WTC11 (cell line): ENCODE data around the gene POLR2M. TPM values are rescaled to one million over a fixed set of nuclear protein-coding genes. Genes with fewer than 3 reads are reported as not detected.

Experiments used
- ATAC-seq: fragments of 200-7000 bp; cut with Tn5 transposase; 2 replicates; pipeline ENCODE4 v1.10.0; 2021; ENCODE audit warnings: mild to moderate bottlenecking, moderate library complexity
- CTCF ChIA-PET: fragments of 300-600 bp; sonication (Branson Sonifier 250); formaldehyde crosslinking; loops from one replicate; lab custom pipeline; 2021; ENCODE audit warnings: antibody characterized with exemption; lab: Charles Lee
- POLR2A ChIA-PET: fragments of 350-600 bp; sonication (Branson Sonifier 250); formaldehyde crosslinking; loops from one replicate; lab custom pipeline; 2021; ENCODE audit warnings: antibody characterized with exemption; lab: Charles Lee
- DNase-seq: peaks from one replicate; pipeline ENCODE4 v3.0.0; 2021; ENCODE audit warnings: low spot score
- H3K27ac Mint-ChIP-seq: 2 replicates; pipeline ENCODE4 v1.8.0; 2021; ENCODE audit warnings: mixed read lengths
- H3K27me3 Mint-ChIP-seq: 2 replicates; pipeline ENCODE4 v1.8.0; 2021; ENCODE audit warnings: low read depth, mild to moderate bottlenecking, moderate library complexity, mixed read lengths
- H3K36me3 Mint-ChIP-seq: 2 replicates; pipeline ENCODE4 v1.8.0; 2021; ENCODE audit warnings: mixed read lengths
- H3K4me1 Mint-ChIP-seq: 2 replicates; pipeline ENCODE4 v1.8.0; 2022; ENCODE audit warnings: mixed read lengths
- H3K4me3 Mint-ChIP-seq: 2 replicates; pipeline ENCODE4 v1.8.0; 2021; ENCODE audit warnings: mild to moderate bottlenecking, moderate library complexity, mixed read lengths
- H3K9me3 Mint-ChIP-seq: 2 replicates; pipeline ENCODE4 v1.8.0; 2021; ENCODE audit warnings: mixed read lengths
- GTF2I ChIP-seq: fragments of 250-450 bp; sonication (Bioruptor Pico); conservative IDR thresholded peaks from 2 replicates; pipeline ENCODE4 v1.4.0; 2021; ENCODE audit warnings: mild to moderate bottlenecking
- IRF2 ChIP-seq: sonication (generic); formaldehyde crosslinking; IDR thresholded peaks from 2 replicates; pipeline ENCODE4 v1.8.0; 2022; ENCODE audit warnings: low read depth, missing genetic modification reagents, borderline replicate concordance
- JUN ChIP-seq: sonication (generic); formaldehyde crosslinking; IDR thresholded peaks from 2 replicates; pipeline ENCODE4 v1.8.0; 2023; ENCODE audit warnings: mild to moderate bottlenecking, missing genetic modification reagents
- NFATC4 ChIP-seq: fragments of 250-450 bp; sonication (Bioruptor Pico); IDR thresholded peaks from 2 replicates; pipeline ENCODE4 v1.9.0; 2021; ENCODE audit warnings: mild to moderate bottlenecking
- NR2C2 ChIP-seq: sonication (generic); formaldehyde crosslinking; IDR thresholded peaks from 2 replicates; pipeline ENCODE4 v1.8.0; 2022; ENCODE audit warnings: mild to moderate bottlenecking, missing genetic modification reagents
- NR3C1 ChIP-seq: sonication (generic); formaldehyde crosslinking; conservative IDR thresholded peaks from 2 replicates; pipeline ENCODE4 v1.8.1; 2023; ENCODE audit warnings: low read depth, mild to moderate bottlenecking, missing genetic modification reagents
- RORB ChIP-seq: fragments of 250-450 bp; sonication (Bioruptor Pico); IDR thresholded peaks from 2 replicates; pipeline ENCODE4 v1.9.0; 2021; ENCODE audit warnings: mild to moderate bottlenecking
- SP1 ChIP-seq: sonication (generic); formaldehyde crosslinking; conservative IDR thresholded peaks from 2 replicates; pipeline ENCODE4 v1.8.1; 2022; ENCODE audit warnings: missing genetic modification reagents
- TEAD1 ChIP-seq: sonication (generic); formaldehyde crosslinking; IDR thresholded peaks from 2 replicates; pipeline ENCODE4 v1.8.0; 2022; ENCODE audit warnings: mild to moderate bottlenecking, missing genetic modification reagents
- ZBTB21 ChIP-seq: sonication (generic); formaldehyde crosslinking; IDR thresholded peaks from 2 replicates; pipeline ENCODE4 v1.8.1; 2023; ENCODE audit warnings: mild to moderate bottlenecking, missing genetic modification reagents, borderline replicate concordance
- ZNF396 ChIP-seq: fragments of 250-450 bp; sonication (Bioruptor Pico); IDR thresholded peaks from 2 replicates; pipeline ENCODE4 v1.8.0; 2021; ENCODE audit warnings: mild to moderate bottlenecking, moderate library complexity, borderline replicate concordance
- total RNA-seq: library from RNA; stranded (reverse); gene quantifications from 3 replicates; pipeline ENCODE4 v1.2.3, GENCODE V29; 2021
- TF ChIP-seq, protein P1 (sequence below): sonication (generic); formaldehyde crosslinking; IDR thresholded peaks from 2 replicates; pipeline ENCODE4 v1.8.1; 2023; ENCODE audit warnings: mild to moderate bottlenecking, missing genetic modification reagents
- TF ChIP-seq, protein P2 (sequence below): fragments of 250-450 bp; sonication (Bioruptor Pico); IDR thresholded peaks from 2 replicates; pipeline ENCODE4 v1.9.0; 2021; ENCODE audit warnings: mild to moderate bottlenecking
- TF ChIP-seq, protein P3 (sequence below): fragments of 200-600 bp; IDR thresholded peaks from 2 replicates; pipeline ENCODE4 v1.8.0; 2022; ENCODE audit warnings: antibody characterized with exemption
- TF ChIP-seq, protein P4 (sequence below): sonication (generic); formaldehyde crosslinking; IDR thresholded peaks from 2 replicates; pipeline ENCODE4 v1.8.0; 2022; ENCODE audit warnings: mild to moderate bottlenecking, missing genetic modification reagents
- TF ChIP-seq, protein P5 (sequence below): fragments of 250-450 bp; sonication (Bioruptor Pico); IDR thresholded peaks from 2 replicates; pipeline ENCODE4 v2.1.2; 2022; ENCODE audit warnings: mild to moderate bottlenecking, moderate library complexity
- TF ChIP-seq, protein P6 (sequence below): sonication (generic); formaldehyde crosslinking; conservative IDR thresholded peaks from 2 replicates; pipeline ENCODE4 v1.8.1; 2023; ENCODE audit warnings: mild to moderate bottlenecking, low read depth, missing genetic modification reagents, moderate library complexity
- TF ChIP-seq, protein P7 (sequence below): fragments of 250-450 bp; sonication (Bioruptor Pico); IDR thresholded peaks from 2 replicates; pipeline ENCODE4 v1.9.0; 2021; ENCODE audit warnings: mild to moderate bottlenecking
- TF ChIP-seq, protein P8 (sequence below): fragments of 250-450 bp; sonication (Bioruptor Pico); conservative IDR thresholded peaks from 2 replicates; pipeline ENCODE4 v1.9.0; 2021; ENCODE audit warnings: mild to moderate bottlenecking

POLR2M gene
- total RNA-seq, 1 experiment from 2014 or later = 84.4 TPM

DNA sequence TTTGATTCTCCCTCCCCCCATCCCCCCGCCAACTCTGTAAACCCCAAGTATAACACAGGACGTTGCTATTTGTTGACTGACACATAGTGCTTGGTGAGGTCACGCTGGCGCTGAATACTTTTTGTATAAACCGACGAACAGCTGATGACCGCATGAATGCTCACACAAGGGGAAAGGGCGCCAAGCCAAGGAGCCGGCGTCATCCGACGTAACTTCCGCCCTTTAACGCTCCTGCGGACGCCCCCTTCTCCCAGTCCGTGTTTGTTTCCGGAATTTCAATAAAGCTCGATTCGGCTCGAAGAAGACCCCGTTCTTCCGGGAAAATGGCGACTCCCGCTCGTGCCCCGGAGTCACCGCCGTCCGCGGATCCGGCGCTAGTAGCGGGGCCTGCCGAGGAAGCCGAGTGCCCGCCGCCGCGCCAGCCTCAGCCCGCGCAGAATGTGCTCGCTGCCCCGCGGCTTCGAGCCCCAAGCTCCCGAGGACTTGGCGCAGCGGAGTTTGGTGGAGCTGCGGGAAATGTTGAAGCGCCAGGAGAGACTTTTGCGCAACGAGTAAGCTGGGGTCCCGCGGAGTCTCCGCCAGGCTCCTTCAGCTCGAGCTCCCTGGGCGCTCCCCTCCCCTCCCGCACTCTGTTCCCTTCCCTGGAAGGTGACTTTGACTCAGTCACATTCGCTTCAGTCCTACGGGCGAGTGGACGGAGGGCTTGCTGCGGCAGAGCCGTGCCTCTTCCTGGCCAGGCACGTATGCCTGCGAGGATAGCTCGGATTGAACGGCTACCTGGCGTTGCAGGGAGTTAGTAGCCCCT is at the start of gene POLR2M (continued):
- TF ChIP-seq, protein P1, sequence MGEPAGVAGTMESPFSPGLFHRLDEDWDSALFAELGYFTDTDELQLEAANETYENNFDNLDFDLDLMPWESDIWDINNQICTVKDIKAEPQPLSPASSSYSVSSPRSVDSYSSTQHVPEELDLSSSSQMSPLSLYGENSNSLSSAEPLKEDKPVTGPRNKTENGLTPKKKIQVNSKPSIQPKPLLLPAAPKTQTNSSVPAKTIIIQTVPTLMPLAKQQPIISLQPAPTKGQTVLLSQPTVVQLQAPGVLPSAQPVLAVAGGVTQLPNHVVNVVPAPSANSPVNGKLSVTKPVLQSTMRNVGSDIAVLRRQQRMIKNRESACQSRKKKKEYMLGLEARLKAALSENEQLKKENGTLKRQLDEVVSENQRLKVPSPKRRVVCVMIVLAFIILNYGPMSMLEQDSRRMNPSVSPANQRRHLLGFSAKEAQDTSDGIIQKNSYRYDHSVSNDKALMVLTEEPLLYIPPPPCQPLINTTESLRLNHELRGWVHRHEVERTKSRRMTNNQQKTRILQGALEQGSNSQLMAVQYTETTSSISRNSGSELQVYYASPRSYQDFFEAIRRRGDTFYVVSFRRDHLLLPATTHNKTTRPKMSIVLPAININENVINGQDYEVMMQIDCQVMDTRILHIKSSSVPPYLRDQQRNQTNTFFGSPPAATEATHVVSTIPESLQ (CRISPR knock-in tag) = no peak
- TF ChIP-seq, protein P2, sequence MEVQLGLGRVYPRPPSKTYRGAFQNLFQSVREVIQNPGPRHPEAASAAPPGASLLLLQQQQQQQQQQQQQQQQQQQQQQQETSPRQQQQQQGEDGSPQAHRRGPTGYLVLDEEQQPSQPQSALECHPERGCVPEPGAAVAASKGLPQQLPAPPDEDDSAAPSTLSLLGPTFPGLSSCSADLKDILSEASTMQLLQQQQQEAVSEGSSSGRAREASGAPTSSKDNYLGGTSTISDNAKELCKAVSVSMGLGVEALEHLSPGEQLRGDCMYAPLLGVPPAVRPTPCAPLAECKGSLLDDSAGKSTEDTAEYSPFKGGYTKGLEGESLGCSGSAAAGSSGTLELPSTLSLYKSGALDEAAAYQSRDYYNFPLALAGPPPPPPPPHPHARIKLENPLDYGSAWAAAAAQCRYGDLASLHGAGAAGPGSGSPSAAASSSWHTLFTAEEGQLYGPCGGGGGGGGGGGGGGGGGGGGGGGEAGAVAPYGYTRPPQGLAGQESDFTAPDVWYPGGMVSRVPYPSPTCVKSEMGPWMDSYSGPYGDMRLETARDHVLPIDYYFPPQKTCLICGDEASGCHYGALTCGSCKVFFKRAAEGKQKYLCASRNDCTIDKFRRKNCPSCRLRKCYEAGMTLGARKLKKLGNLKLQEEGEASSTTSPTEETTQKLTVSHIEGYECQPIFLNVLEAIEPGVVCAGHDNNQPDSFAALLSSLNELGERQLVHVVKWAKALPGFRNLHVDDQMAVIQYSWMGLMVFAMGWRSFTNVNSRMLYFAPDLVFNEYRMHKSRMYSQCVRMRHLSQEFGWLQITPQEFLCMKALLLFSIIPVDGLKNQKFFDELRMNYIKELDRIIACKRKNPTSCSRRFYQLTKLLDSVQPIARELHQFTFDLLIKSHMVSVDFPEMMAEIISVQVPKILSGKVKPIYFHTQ (CRISPR knock-in tag) = no peak
- TF ChIP-seq, protein P3, sequence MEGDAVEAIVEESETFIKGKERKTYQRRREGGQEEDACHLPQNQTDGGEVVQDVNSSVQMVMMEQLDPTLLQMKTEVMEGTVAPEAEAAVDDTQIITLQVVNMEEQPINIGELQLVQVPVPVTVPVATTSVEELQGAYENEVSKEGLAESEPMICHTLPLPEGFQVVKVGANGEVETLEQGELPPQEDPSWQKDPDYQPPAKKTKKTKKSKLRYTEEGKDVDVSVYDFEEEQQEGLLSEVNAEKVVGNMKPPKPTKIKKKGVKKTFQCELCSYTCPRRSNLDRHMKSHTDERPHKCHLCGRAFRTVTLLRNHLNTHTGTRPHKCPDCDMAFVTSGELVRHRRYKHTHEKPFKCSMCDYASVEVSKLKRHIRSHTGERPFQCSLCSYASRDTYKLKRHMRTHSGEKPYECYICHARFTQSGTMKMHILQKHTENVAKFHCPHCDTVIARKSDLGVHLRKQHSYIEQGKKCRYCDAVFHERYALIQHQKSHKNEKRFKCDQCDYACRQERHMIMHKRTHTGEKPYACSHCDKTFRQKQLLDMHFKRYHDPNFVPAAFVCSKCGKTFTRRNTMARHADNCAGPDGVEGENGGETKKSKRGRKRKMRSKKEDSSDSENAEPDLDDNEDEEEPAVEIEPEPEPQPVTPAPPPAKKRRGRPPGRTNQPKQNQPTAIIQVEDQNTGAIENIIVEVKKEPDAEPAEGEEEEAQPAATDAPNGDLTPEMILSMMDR = no peak
- TF ChIP-seq GTF2I (no peak), ZBTB21 (CRISPR knock-in tag) (peak; percentile 67; the same call in 1 of the 2 replicates), TEAD1 (CRISPR knock-in tag) (peak; percentile 71), IRF2 (CRISPR knock-in tag) (no peak), ZNF396 (CRISPR knock-in tag) (no peak), NFATC4 (CRISPR knock-in tag) (no peak), SP1 (CRISPR knock-in tag) (peak; percentile 8; the same call in 1 of the 2 replicates)
- TF ChIP-seq, protein P4, sequence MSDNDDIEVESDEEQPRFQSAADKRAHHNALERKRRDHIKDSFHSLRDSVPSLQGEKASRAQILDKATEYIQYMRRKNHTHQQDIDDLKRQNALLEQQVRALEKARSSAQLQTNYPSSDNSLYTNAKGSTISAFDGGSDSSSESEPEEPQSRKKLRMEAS (CRISPR knock-in tag) = peak; percentile 95
- TF ChIP-seq, protein P5, sequence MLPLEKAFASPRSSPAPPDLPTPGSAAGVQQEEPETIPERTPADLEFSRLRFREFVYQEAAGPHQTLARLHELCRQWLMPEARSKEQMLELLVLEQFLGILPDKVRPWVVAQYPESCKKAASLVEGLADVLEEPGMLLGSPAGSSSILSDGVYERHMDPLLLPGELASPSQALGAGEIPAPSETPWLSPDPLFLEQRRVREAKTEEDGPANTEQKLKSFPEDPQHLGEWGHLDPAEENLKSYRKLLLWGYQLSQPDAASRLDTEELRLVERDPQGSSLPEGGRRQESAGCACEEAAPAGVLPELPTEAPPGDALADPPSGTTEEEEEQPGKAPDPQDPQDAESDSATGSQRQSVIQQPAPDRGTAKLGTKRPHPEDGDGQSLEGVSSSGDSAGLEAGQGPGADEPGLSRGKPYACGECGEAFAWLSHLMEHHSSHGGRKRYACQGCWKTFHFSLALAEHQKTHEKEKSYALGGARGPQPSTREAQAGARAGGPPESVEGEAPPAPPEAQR (CRISPR knock-in tag) = no peak
- TF ChIP-seq, protein P6, sequence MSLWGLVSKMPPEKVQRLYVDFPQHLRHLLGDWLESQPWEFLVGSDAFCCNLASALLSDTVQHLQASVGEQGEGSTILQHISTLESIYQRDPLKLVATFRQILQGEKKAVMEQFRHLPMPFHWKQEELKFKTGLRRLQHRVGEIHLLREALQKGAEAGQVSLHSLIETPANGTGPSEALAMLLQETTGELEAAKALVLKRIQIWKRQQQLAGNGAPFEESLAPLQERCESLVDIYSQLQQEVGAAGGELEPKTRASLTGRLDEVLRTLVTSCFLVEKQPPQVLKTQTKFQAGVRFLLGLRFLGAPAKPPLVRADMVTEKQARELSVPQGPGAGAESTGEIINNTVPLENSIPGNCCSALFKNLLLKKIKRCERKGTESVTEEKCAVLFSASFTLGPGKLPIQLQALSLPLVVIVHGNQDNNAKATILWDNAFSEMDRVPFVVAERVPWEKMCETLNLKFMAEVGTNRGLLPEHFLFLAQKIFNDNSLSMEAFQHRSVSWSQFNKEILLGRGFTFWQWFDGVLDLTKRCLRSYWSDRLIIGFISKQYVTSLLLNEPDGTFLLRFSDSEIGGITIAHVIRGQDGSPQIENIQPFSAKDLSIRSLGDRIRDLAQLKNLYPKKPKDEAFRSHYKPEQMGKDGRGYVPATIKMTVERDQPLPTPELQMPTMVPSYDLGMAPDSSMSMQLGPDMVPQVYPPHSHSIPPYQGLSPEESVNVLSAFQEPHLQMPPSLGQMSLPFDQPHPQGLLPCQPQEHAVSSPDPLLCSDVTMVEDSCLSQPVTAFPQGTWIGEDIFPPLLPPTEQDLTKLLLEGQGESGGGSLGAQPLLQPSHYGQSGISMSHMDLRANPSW (CRISPR knock-in tag) = no peak
- TF ChIP-seq, all 79 proteins: peak for 33

DNA sequence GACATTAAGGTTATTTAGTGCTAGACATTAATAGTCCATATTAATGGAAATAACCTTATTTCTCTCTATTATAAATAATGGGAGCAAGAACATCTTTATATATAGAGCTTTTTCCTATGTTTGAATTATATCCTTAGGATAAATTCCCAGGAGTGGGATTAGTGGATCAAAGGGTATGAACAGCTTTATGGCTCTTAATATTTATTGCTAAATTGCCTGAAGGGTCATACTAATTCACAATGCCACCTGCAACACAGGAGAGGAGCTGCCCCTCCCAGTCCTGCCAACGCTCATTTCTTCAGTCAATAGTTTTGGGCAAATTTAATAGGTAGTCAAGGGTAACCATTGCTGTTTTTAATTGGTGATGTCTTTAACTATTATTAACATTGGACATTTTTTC is 48.9 kb upstream of the POLR2M start:
- ChIA-PET CTCF (interaction anchor here (1.0 kb wide), 1 partner anchor 16 kb away, joined by 3 read pairs; no protein-coding TSS in a partner anchor), POLR2A (no interaction called here)
- no peaks in the 10 kb centered on the region for H3K9me3 Mint-ChIP-seq
- no peaks in the 10 kb centered on the region for H3K4me1 Mint-ChIP-seq
- no peak for ATAC-seq
- H3K36me3 Mint-ChIP-seq = no peaks in the 10 kb centered on the region
- no peak overlapping the region for H3K27ac Mint-ChIP-seq
- no peak overlapping the region for H3K4me3 Mint-ChIP-seq
- DNase-seq = no peak
- H3K27me3 Mint-ChIP-seq = no peaks in the 10 kb centered on the region; the same call in 1 of the 2 replicates
- TF ChIP-seq, protein P3 = no peak
- TF ChIP-seq, protein P7, sequence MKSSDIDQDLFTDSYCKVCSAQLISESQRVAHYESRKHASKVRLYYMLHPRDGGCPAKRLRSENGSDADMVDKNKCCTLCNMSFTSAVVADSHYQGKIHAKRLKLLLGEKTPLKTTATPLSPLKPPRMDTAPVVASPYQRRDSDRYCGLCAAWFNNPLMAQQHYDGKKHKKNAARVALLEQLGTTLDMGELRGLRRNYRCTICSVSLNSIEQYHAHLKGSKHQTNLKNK (CRISPR knock-in tag) = no peak
- TF ChIP-seq, protein P8, sequence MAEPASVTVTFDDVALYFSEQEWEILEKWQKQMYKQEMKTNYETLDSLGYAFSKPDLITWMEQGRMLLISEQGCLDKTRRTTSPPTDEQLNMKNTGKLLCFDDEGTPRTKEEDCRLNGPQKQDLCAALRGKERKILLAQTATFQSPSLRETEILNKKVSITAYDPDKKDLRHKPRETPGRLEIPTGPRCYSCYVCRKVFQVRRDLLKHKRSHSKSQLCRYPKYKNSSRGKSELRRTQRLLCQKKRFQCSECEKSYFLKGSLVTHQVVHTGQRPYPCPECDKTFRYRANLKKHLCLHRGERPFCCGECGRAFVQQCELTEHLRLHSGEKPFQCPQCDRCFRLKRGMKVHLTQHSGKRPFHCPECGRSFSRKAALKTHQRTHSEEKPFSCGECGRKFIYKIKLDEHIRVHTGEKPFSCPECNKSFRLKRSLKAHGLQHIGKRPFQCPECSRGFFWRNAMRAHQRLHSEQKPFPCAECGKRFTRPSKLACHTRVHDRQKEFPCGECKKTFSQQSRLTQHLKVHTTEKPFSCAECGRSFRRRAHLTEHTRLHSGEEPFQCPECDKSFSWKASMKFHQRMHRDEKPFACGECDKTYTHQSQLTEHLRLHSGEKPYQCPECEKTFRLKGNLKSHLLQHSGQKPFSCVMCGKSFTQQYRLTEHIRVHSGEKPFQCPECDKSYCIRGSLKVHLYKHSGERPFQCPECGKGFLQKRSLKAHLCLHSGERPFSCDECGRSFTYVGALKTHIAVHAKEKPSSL (CRISPR knock-in tag) = no peak
- TF ChIP-seq RORB (no peak), NR3C1 (no peak), NR2C2 (no peak), JUN (CRISPR knock-in tag) (no peak)
